8988T (cell line): ENCODE measurements around the gene ZNF77.
"Not testable (repeated sequence)": the region's sequence is repeated elsewhere in the genome, so short reads cannot be mapped to it uniquely, and the experiment has no call there.

Experiments
- DNase-seq: peaks from one replicate; pipeline ENCODE4 v3.0.0; 2011

ZNF77 gene

GRCh38 chr19:2906631-2907195 lies 38.1 kb downstream of the ZNF77 start:
- DNase-seq: no peak

GRCh38 chr19:2905918-2906519 lies 38.8 kb downstream of the ZNF77 start:
- DNase-seq: no peak

GRCh38 chr19:2903326-2903725 lies 41.4 kb downstream of the ZNF77 start:
- not testable (repeated sequence) for DNase-seq

DNA sequence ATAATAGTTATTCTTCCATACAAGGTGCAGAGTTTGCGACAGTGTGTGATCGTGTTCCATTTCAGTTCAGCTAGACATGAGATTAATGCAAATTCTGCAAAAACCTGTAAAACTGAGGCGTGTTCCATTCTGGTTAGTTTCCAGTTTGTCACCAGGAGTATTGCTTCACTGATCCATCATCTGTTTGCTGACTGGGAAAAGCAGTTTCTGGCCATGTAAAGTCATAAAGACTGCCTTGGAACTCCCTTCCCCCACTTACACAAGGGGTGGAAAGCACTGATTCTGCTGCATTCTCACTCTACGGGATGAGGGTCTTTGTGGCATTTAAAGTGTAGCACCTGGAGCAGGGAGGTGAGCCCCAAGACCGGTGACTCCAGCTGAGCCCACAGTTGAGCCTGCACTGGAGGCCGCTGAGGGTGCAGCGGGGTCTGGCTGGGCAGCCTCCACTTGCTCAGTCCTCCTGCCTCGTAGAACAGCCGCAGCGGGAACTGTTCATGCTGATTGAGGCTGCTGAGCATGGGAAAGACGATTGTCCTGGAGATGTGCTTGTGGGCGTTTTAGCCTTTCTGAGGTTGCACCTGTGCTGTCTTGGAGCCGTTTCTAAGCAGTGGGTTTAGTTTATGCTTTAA lies 42.1 kb downstream of the ZNF77 start:
- DNase-seq: no peak

- peak; percentile 78 for DNase-seq
Measured at GRCh38 chr19:2900296-2901252, 44.2 kb downstream of the ZNF77 start, which contains the start of gene ZNF57. ZNF57 (plus strand) TSS chr19:2900928; CDS start chr19:2901046, 118 bp downstream.

GRCh38 chr19:2896694-2897093 lies 48.1 kb downstream of the ZNF77 start:
- DNase-seq: no peak

DNA sequence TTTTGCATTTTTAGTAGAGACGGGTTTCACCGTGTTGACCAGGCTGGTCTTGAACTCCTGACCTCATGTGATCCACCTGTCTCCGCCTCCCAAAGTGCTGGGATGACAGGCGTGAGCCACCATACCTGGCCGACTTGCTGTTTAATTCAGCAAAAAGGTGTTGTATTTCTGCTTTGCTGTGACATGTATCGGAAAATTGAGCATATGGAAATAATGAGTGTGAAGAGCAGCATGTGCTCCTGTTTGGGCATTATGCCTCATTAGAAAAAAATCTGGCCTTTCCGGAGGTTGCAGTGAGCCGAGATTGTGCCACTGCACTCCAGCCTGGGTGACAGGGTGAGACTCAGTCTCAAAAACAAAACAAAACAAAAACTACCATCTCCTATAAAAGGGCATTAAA lies 54.2 kb downstream of the ZNF77 start:
- not testable (repeated sequence) for DNase-seq

- DNase-seq: no peak
Measured at GRCh38 chr19:2888731-2889224, 56.0 kb downstream of the ZNF77 start.

DNA sequence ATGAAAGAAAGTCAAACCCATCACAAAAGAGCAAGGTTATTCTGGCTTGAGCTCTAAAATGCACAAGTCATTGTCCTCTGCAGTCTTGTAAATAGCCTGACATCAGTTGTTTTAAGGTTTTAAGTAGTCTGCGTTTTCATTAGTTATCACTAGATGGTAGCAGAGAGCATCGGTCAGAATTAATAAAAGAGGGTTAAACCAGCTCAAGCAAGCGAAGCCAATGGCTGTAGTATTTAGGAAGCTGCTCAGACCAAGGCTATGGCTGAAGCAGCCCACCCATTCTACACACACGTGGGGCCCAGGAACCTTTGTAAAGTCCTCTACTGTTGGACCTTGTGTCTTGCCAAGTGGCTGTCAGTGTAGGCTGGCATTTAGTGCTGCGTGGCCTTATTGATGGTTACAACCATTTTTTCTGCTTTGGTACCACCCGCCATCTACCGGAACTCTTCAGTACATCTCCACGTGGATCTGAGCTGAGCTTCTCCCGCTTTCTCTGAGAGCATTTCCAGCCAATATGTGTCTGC lies 57.3 kb downstream of the ZNF77 start:
- DNase-seq: no peak

- DNase-seq: no peak
Measured at GRCh38 chr19:2885736-2886135, 59.0 kb downstream of the ZNF77 start.

GRCh38 chr19:2883686-2884439 lies 60.9 kb downstream of the ZNF77 start:
- DNase-seq: no peak
